M059J (cell line): Measurements from ENCODE around the gene YARS1. TPM values are rescaled to one million over a fixed set of nuclear protein-coding genes. Genes with fewer than 3 reads are reported as not detected.

ENCODE experiments used
- DNase-seq: peaks from one replicate; pipeline ENCODE4 v3.0.0-alpha.2; 2012; ENCODE audit warnings: low read depth
- total RNA-seq: library from RNA; depleted of rRNA; stranded (reverse); fragments of >200 nt; shearing (Covaris generic); gene quantifications from 2 replicates; pipeline ENCODE4 v1.2.3, GENCODE V29; 2014

YARS1 gene
- total RNA-seq, 1 experiment from 2014 or later = 87.2 TPM

DNA sequence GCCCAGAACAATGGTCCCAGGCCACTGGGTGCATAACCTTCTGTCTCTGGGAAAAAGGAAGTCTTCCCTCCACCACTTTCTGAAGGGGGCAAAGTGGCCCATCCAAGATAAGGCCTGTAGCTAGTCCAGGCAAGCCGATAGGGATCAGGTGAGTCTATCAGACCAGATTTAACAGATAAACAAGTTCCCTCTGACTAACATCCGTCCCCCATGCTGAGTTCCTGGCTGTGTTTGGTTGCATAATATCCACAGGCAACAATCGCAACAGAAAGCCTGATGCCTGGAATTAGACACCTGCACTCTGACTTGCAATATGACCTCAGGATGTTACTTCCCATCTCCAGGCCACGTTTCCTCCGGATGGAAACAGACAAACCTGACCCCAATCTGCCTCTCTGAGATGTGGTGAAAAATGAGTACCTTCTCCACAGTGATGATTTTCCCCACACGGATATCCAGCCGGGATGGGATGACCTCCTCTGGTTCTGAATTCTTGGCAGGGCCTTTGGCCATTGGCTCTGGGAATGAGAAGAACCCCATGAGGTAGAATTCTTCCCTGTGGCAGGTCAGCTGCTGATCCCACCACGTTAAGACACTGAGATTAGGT lies 36.4 kb downstream of the YARS1 start:
- peak; percentile 46 for DNase-seq

- DNase-seq = no peak
Measured at GRCh38 chr1:32780005-32780404, 37.2 kb downstream of the YARS1 start.

- DNase-seq = no peak
Measured at GRCh38 chr1:32779242-32779641, 37.9 kb downstream of the YARS1 start.

DNA sequence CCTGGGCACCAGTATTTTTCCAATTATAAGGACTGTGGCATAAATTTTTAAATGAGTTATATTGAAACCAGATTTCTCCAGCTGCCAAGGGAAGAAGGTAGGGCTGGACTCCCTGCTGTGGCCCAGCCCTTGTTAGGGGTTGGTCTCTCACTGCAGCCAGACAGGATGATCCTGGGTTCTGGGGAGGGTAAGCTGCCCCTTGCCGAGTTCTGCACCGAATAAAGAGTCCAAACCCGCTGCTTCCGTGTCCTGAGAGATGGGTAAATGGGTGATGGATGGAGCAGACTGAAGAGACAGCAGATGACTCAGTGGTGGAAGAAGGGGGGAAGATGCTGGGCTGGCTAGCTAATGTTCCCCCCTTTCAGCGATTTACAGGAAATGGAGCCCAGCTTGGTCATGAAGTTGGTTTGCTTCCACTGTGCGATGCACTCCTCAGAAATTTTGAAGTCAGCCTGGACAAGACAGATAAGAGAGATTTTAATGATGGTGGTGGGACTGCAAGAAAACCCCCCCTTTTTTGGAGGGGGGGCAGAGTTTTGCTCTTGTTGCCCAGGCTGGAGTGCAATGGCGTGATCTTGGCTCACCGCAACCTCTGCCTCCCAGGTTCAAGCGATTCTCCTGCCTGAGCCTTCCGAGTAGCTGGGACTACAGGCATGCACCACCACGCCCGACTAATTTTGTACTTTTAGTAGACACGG lies 41.4 kb downstream of the YARS1 start:
- DNase-seq = peak; percentile 63

- peak; percentile 94 for DNase-seq
Measured at GRCh38 chr1:32774950-32775634, 42.1 kb downstream of the YARS1 start.

GRCh38 chr1:32774464-32774808 lies 42.7 kb downstream of the YARS1 start:
- DNase-seq = no peak

- no peak for DNase-seq
Measured at GRCh38 chr1:32773764-32774463, 43.2 kb downstream of the YARS1 start.

DNA sequence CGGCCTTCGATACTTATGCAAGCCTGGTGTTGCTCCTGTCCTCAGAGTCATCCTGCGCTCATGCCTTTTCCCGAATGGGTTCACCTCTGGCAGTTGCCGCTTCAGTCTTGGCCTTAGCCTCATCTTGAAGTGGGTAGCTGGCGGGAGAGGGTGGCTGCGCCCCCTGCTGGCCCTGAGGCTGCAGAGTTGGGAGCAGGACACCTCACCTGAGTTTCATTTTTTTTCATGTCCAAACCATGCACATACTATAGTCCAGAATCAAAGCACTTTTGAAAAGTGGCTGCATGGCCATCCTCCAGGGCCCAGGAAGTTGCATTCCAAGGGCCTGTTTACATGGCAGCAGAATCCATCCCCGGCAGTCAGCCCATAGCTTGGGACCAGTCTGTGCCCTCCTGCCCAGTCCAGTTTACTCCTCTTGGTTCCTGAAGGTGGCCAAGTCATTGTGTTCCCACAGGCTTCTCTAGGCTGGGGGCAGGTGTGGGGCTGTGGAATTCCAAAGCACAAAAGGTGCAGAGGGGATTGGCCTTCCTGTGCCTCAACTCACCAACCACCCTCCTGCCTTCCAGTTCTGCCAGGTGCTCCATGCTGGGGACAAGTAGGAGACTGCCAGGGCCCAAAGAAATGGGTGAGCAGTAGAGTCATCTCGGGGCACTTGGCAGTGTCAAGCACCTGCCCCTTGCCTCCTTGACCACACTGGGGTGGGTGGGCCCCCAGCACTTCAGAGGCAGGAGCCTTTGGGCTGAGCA lies 44.0 kb downstream of the YARS1 start:
- DNase-seq = peak; percentile 75

DNA sequence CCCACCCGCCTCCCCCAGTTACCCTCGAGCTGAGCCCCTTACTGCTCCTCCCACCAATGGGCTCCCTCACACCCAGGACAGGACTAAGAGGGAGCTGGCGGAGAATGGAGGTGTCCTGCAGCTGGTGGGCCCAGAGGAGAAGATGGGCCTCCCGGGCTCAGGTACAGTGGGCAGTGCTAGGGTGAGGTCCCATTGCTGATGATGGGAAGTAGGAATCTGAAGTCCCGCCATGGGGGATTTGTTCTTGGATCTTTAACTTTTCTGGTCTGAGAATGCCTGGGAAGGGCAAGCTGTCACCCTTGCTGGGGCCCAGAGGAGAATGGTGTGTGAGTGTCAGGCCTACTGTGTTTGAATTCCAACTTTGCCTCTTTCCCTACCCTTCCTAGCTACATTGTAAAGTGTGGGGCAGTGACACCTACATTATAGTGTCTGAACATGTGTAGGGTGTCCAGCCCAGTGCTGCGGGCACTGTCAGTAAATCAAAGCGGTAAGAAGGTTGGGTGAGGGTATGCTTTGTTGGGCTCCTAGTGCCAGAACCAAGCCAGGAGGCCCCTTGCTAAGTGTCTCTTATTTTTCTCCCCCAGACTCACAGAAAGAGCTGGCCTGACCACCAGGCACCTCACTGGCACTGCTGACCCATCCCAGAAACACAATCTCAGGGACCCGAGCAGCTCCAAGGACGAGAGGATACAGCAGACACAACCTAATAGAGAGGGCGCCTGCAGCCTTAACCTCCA lies 44.7 kb downstream of the YARS1 start:
- no peak for DNase-seq

- DNase-seq = no peak
Measured at GRCh38 chr1:32771561-32772280, 45.4 kb downstream of the YARS1 start.

GRCh38 chr1:32770741-32771548 lies 46.2 kb downstream of the YARS1 start:
- no peak for DNase-seq

DNA sequence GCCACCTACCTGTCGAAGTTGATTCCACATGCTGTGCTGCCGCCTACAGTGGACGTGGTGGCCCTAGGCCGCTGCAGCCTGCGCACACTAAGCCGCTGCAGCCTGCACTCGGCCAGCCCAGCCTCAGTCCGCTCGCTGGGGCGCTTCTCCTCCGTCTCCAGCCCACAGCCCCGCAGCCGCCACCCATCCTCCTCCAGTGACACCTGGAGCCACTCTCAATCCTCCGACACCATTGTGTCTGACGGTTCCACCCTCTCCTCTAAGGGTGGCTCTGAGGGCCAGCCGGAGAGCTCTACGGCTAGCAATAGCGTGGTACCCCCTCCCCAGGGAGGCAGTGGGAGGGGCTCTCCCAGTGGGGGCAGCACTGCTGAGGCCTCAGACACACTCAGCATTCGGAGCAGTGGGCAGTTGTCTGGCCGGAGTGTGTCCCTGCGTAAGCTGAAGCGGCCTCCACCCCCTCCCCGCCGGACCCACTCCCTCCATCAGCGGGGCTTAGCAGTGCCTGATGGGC lies 46.9 kb downstream of the YARS1 start:
- DNase-seq = no peak

- DNase-seq = peak; percentile 73
Measured at GRCh38 chr1:32769524-32770220, 47.5 kb downstream of the YARS1 start.

DNA sequence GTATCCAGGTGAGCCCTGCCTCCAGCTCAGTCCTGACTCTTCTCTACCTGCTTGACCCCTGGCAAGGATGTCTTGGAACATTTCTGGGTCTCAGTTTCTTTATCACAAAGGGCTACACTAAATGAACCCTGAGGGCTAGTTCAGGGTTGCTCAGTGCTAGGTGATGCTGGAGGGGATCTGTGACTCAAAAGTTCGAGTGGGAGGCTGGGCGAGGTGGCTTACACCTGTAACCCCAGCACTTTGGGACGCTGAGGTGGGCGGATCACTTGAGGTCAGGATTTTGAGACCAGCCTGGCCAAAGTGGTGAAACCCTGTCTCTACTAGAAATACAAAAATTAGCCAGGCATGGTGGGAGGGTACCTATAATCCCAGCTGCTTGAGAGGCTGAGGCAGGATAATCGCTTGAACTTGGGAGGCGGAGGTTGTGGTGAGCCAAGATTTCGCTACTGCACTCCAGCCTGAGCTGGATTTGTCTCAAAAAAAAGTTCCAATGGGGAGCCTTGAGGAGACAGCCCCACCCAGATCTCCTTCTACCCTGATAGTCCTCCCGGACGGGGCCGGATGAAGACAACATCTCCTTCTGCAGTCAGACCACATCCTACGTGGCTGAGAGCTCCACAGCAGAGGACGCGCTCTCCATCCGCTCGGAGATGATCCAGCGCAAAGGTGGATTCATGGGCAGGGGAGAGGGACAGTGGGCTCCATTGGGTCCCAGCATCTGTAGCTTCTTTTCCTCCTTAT lies 48.9 kb downstream of the YARS1 start:
- no peak for DNase-seq

- peak; percentile 32 for DNase-seq
Measured at GRCh38 chr1:32767641-32768040, 49.5 kb downstream of the YARS1 start.

DNA sequence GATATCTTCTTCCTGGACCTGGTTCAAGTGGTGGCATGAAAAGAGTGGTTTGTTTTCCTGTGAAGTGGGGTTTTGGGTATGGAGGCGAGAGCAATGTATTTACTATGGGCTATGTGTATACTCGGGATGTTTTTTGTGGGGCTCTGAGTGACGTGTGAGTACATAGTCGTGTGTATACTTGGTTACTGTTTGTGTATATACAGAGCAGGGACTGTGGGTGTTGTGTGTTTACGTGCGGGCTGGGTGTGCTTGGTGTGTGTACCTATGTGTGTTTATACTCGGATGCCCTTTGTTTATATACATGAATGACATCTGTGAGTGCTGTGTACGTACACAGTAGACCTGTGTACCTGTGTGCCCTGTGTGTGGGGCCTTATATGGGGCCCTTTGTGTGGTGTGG lies 50.0 kb downstream of the YARS1 start:
- no peak for DNase-seq

- DNase-seq = no peak
Measured at GRCh38 chr1:32766328-32766972, 50.7 kb downstream of the YARS1 start.
